ENCODE results near the gene DCAF7. TPM values are rescaled to one million over a fixed set of nuclear protein-coding genes. Genes with fewer than 3 reads are reported as not detected.

The DCAF7 gene
- total RNA-seq, 1 donor from 2014 or later: 135 TPM

- no peaks in the 10 kb centered on the region for H3K9me3 Mint-ChIP-seq (ENCODE audit: low read depth)
- TF ChIP-seq CTCF (IDR thresholded peaks at IDR 0.05; ENCODE audit: unreplicated experiment): no peak
- H3K36me3 Mint-ChIP-seq (ENCODE audit: insufficient read depth): no peaks in the 10 kb centered on the region
- H3K4me1 Mint-ChIP-seq (ENCODE audit: low read depth): no peaks in the 10 kb centered on the region
- H3K27ac Mint-ChIP-seq: no peak overlapping the region
- H3K27me3 Mint-ChIP-seq: peaks cover 20% of the 10 kb centered on the region
- no peak for DNase-seq (ENCODE audit: low spot score, unreplicated experiment)
- no peak overlapping the region for H3K4me3 Mint-ChIP-seq (ENCODE audit: low read depth)
Measured at GRCh38 chr17:63542942-63543821, 7.1 kb upstream of the DCAF7 start.

GRCh38 chr17:63543822-63544420, 6.4 kb upstream of the DCAF7 start:
- H3K27me3 Mint-ChIP-seq: peaks cover 14% of the 10 kb centered on the region
- no peaks in the 10 kb centered on the region for H3K4me1 Mint-ChIP-seq (ENCODE audit: low read depth)

GRCh38 chr17:63544467-63545301, 5.6 kb upstream of the DCAF7 start:
- peaks cover 6% of the 10 kb centered on the region for H3K27me3 Mint-ChIP-seq
- no peak for DNase-seq (ENCODE audit: low spot score, unreplicated experiment)
- no peaks in the 10 kb centered on the region for H3K4me1 Mint-ChIP-seq (ENCODE audit: low read depth)
- H3K9me3 Mint-ChIP-seq (ENCODE audit: low read depth): no peaks in the 10 kb centered on the region
- no peak for TF ChIP-seq CTCF (IDR thresholded peaks at IDR 0.05; ENCODE audit: unreplicated experiment)
- H3K4me3 Mint-ChIP-seq (ENCODE audit: low read depth): no peak overlapping the region
- no peaks in the 10 kb centered on the region for H3K36me3 Mint-ChIP-seq (ENCODE audit: insufficient read depth)
- no peak overlapping the region for H3K27ac Mint-ChIP-seq

More at GRCh38 chr17:63543822-63544420, 6.4 kb upstream of the DCAF7 start:
- TF ChIP-seq CTCF (IDR thresholded peaks at IDR 0.05; ENCODE audit: unreplicated experiment): no peak
- no peak overlapping the region for H3K4me3 Mint-ChIP-seq (ENCODE audit: low read depth)
- DNase-seq (ENCODE audit: low spot score, unreplicated experiment): no peak
- H3K9me3 Mint-ChIP-seq (ENCODE audit: low read depth): no peaks in the 10 kb centered on the region
- H3K27ac Mint-ChIP-seq: no peak overlapping the region
- H3K36me3 Mint-ChIP-seq (ENCODE audit: insufficient read depth): no peaks in the 10 kb centered on the region

DNA sequence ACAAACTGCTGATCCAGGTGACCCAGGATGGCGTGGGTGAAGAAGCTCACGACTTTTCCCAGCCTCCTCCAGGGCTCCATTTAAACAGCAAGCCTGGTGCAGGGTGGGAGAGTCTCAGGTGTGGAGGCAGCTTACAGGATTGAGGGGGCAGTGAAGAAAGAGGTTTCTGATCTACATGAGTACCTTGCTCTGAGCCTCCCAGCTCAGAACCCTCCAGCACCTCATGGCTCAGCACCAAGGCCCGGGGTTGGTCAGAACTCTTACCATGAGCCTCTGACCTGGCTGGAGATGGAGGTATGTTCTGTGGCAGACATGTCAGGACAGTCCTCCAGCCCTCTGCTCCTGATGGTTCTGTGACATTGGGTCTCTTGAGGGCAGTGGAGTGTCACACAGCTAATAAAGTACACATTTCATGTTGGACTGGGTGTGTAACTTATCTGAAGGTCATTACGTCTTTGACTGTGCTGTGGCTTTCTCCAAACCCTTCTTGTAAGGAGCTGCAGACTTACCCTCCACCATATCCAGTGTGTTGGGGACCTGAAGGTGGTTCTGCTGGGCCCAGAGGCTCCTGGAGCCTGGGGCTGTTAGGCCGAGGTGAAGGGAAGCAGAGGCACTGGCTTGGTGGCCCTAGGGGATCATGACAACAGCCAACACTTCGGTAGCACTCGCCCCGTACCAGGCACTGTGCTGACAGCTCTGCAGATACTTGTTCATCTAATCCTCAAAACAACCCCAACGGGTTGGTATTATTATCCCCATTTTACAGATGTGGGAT, 3.8 kb upstream of the DCAF7 start:
- Mint-ChIP-seq H3K4me1 (ENCODE audit: low read depth) (peaks cover 2% of the 10 kb centered on the region), H3K27ac (no peak overlapping the region), H3K9me3 (ENCODE audit: low read depth) (no peaks in the 10 kb centered on the region), H3K27me3 (no peaks in the 10 kb centered on the region), H3K4me3 (ENCODE audit: low read depth) (no peak overlapping the region), H3K36me3 (ENCODE audit: insufficient read depth) (no peaks in the 10 kb centered on the region)
- DNase-seq (ENCODE audit: low spot score, unreplicated experiment): no peak
- no peak for TF ChIP-seq CTCF (IDR thresholded peaks at IDR 0.05; ENCODE audit: unreplicated experiment)
